Loucy (cell line): Measurements from ENCODE around the gene UTP14C.

Experiments used
- CTCF ChIP-seq: fragments of 200-600 bp; sonication (generic); conservative IDR thresholded peaks from 2 replicates; pipeline ENCODE4 v1.5.1; 2014; ENCODE audit warnings: mild to moderate bottlenecking, antibody characterized with exemption, low read length
- EZH2phosphoT487 ChIP-seq: fragments of 200-600 bp; IDR thresholded peaks from 2 replicates; pipeline ENCODE4 v1.6.1; 2018; ENCODE audit warnings: antibody characterized with exemption, mild to moderate bottlenecking, moderate library complexity, borderline replicate concordance

GRCh38 chr13:51993713-51994112 lies 30.8 kb upstream of the UTP14C start:
- TF ChIP-seq EZH2phosphoT487 (no peak), CTCF (no peak)
